CD4-positive, alpha-beta T cell treated with Interleukin-12 subunit alpha and Interleukin-12 subunit beta, for 1 hour (primary cell): ENCODE data around the gene RGL4.

Experiments
- DNase-seq: peaks from one replicate; pipeline ENCODE4 v3.0.0-alpha.2; 2020

The RGL4 gene

GRCh38 chr22:23745791-23746190 is 55.0 kb downstream of the RGL4 start:
- DNase-seq = no peak
